ENCODE results near the gene VAT1.
A peak's percentile ranks its signal among the peaks of the same experiment; 100 is the strongest.

Gene VAT1

GRCh38 chr17:43027091-43028032 is 5.2 kb upstream of the VAT1 start:
- no peak for DNase-seq (ENCODE audit: low read depth)

- no peak for DNase-seq (ENCODE audit: low read depth)
Measured at GRCh38 chr17:43026595-43026994, 4.4 kb upstream of the VAT1 start.

- DNase-seq (ENCODE audit: low read depth), result no peak
Measured at GRCh38 chr17:43025766-43026537, 3.8 kb upstream of the VAT1 start.

GRCh38 chr17:43025290-43025657 is 3.1 kb upstream of the VAT1 start:
- DNase-seq (ENCODE audit: low read depth), result no peak

GRCh38 chr17:43024407-43025289 is 2.5 kb upstream of the VAT1 start, which contains the start of gene RND2:
Gene RND2 (plus strand): TSS chr17:43025231. CDS start chr17:43025348, 117 bp downstream.
- DNase-seq (ENCODE audit: low read depth), result peak; percentile 43

GRCh38 chr17:43020789-43021740 is 1.1 kb downstream of the VAT1 start:
- DNase-seq (ENCODE audit: low read depth), result no peak

- no peak for DNase-seq (ENCODE audit: low read depth)
Measured at GRCh38 chr17:43020030-43020621, 2.1 kb downstream of the VAT1 start.

- DNase-seq (ENCODE audit: low read depth), result no peak
Measured at GRCh38 chr17:43019418-43019817, 2.8 kb downstream of the VAT1 start.

GRCh38 chr17:43018932-43019331 is 3.3 kb downstream of the VAT1 start:
- no peak for DNase-seq (ENCODE audit: low read depth)

- no peak for DNase-seq (ENCODE audit: low read depth)
Measured at GRCh38 chr17:43018008-43018853, 4.0 kb downstream of the VAT1 start.

GRCh38 chr17:43016216-43016615 is 6.0 kb downstream of the VAT1 start:
- no peak for DNase-seq (ENCODE audit: low read depth)

- DNase-seq (ENCODE audit: low read depth), result no peak
Measured at GRCh38 chr17:43015579-43015978, 6.6 kb downstream of the VAT1 start.

GRCh38 chr17:43014649-43015542 is 7.3 kb downstream of the VAT1 start:
- DNase-seq (ENCODE audit: low read depth), result no peak

GRCh38 chr17:43014020-43014648 is 8.1 kb downstream of the VAT1 start:
- DNase-seq (ENCODE audit: low read depth), result no peak

GRCh38 chr17:43013296-43013695 is 8.9 kb downstream of the VAT1 start:
- DNase-seq (ENCODE audit: low read depth), result no peak

GRCh38 chr17:43011728-43012472 is 10.3 kb downstream of the VAT1 start:
- no peak for DNase-seq (ENCODE audit: low read depth)

GRCh38 chr17:43010667-43011308 is 11.4 kb downstream of the VAT1 start:
- no peak for DNase-seq (ENCODE audit: low read depth)
